ENCODE data around the gene HIVEP1. TPM values are rescaled to one million over a fixed set of nuclear protein-coding genes. Genes with fewer than 3 reads are reported as not detected.

HIVEP1 gene
- total RNA-seq, 4 donors from 2014 or later: 17.5 to 29.0 (median 24.1) TPM

DNA sequence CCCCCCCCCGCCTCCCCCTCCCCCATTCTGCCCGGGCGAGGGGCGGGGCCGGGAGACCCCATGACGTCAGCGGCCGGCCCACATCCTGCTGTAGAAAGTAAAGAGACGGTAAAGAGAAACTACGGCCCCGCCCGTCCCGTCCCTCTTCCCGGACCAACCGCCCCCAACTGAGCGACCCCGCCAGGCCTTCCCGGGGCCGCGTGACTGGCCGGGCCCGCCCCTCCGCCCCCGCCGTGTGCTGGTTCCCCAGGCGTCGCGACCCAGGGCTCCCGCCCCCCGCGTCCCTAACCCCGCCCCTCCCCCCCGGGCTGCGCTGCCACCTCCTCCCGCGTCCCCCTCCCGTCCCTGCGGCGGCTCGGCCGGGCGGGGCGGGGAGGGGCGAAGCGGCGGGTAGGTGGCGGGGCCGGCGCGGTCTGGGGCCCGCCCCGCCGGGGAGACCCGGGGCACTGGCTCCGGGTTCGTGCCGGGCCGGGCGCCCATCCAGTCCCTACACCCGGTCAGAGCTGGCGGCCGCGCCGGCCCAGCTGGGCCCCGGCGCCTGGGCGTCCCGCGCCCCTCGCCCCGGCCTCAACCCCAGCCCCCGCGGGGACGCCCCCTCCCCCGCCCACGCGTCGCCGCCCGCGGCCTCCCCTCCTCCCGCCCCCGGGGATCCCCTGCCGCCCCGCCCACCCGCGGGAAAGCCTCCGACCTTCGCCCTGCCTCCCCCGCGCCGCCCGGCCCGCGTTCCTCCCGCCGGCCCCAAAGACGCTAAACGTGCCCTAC is 655 bp upstream of the HIVEP1 start:
- TF ChIP-seq, protein P1, sequence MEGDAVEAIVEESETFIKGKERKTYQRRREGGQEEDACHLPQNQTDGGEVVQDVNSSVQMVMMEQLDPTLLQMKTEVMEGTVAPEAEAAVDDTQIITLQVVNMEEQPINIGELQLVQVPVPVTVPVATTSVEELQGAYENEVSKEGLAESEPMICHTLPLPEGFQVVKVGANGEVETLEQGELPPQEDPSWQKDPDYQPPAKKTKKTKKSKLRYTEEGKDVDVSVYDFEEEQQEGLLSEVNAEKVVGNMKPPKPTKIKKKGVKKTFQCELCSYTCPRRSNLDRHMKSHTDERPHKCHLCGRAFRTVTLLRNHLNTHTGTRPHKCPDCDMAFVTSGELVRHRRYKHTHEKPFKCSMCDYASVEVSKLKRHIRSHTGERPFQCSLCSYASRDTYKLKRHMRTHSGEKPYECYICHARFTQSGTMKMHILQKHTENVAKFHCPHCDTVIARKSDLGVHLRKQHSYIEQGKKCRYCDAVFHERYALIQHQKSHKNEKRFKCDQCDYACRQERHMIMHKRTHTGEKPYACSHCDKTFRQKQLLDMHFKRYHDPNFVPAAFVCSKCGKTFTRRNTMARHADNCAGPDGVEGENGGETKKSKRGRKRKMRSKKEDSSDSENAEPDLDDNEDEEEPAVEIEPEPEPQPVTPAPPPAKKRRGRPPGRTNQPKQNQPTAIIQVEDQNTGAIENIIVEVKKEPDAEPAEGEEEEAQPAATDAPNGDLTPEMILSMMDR (IDR thresholded peaks at IDR 0.05; ENCODE audit: low read depth): no peak

DNA sequence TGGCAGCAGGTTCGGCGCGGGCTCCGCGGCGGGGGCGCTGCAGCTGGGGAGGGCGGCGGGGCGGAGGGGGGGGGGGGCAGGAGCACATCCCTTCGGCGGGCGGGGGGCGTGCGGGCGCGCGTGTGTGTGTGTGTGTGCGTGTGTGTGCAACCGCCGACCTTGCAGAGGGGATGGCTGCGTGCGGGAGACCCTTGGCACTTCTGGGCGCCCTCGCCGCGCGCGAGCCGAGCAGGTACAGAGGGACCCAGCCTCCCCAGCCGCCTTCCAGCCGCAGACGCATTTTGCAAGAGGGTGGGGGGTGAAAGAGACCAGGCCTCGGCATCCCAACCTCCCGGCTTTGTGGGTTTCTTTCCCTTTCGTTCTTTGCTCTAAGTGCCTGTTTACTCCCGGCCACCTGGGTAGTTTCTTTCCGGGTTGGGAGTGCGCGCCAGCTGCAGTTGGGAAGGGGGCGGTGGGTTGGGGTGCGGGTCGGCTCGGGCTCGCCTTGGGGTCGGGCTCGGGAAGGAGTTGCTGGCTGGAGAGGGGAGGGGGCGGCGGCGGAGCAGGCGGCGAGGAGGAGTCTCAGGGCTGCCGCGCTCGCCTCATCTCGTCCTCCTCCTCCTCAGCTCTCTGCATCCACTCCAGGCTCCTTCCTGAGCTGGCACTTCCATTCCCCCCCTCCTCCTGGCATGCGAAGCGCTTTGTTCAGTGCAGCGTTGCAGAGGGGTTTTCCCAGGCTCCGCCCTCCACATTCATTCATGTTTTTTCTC is 620 bp downstream of the HIVEP1 start:
- TF ChIP-seq, protein P1 (IDR thresholded peaks at IDR 0.05; ENCODE audit: low read depth): no peak

DNA sequence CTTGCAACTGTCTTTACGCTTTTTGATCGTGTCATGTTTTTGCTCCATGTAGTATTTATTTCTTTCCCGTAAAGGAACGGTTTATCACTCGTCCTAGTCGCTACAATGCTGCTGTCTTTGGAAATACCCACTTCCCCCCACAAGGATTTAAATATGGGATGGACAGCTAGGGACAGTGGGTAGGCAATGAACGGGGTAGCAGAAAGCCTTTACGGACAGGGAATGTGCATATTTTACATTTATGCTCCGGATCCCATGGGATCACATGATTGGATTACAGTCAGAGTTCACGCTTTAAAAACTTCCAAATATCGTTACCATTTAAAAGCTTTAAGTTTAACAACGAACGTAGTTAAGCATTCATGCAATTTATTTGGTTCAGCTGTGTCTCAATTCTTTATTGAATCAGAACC is 1.2 kb downstream of the HIVEP1 start:
- TF ChIP-seq, protein P1 (IDR thresholded peaks at IDR 0.05; ENCODE audit: low read depth): no peak

DNA sequence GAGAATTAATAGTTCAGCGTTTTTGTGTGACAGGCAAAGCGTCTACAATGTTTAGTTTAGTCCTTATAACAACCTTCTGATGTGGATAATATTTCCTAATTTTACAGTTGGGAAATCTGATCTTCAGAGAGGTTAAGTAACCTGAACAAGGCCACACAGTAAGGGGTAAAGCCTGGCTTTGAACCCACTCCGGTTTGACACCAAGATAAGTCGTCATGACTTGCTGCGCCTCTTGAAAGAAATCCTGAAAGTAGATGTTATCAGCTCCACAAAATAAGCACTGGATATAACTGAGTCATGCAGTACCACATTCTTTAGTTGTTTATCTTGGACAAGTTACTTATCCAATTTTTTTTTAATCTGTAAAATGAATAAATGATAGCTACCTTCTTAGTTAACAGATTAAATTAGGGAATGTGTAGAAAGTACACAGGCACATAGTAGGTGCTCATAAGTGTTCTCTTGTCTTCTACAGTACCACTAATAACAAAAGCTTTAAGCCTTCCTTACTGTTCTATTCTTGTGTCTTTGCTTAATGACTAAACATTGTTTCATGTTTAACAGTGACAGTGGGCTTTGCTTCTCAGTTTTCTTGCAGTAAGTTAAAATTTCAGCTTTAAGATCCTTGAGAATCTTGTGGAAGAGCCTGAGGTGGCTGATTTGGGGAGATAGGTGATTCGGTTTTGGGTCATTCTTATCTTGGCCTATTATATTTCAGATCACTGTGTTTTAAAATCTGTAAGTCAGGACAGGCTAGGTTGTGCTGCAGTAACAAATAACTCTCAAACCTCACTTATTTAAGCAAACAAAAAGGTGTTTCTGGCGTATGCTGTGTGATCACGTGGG is 2.1 kb downstream of the HIVEP1 start:
- TF ChIP-seq, protein P1 (IDR thresholded peaks at IDR 0.05; ENCODE audit: low read depth): no peak

DNA sequence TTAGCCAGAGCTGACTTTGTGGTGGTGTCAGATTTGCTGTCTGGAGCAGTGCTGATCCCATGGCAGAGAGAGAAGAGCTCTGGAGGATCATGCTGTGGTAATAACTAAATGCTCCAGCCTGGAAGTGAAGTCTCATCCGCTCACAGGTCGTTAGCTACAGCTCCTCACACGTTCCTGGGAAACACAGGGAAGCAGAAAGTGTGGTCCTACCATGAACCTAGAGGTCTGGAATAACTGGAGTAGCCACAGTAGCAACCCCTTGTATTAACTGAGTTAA is 2.7 kb downstream of the HIVEP1 start:
- TF ChIP-seq, protein P1 (IDR thresholded peaks at IDR 0.05; ENCODE audit: low read depth): no peak

DNA sequence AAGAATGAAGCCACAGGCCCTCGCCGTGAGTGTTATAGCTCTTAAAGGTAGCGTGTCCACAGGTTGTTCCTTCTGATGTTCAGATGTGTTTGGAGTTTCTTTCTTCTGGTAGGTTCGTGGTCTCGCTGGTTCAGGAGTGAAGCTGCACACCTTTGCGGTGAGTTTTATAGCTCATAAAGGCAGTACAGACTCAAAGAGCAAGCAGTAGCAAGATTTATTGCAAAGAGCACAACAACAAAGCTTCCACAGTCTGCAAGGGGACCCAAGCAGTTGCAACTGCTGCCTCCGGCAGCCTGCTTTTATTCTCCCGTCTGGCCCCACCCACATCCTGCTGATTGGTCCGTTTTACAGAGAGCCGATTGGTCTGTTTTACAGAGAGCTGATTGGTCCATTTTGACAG is 5.2 kb downstream of the HIVEP1 start:
- TF ChIP-seq, protein P1 (IDR thresholded peaks at IDR 0.05; ENCODE audit: low read depth): no peak
